Right atrium auricular region (tissue), 2 donors: ENCODE data around the gene AIG1. TPM values are rescaled to one million over a fixed set of nuclear protein-coding genes. Genes with fewer than 3 reads are reported as not detected.

Experiments used
- DNase-seq: peaks from one replicate; pipeline ENCODE4 v3.0.0-alpha.2; 2019; ENCODE audit warnings: low spot score
- H3K27ac ChIP-seq, 2 donors: fragments of 200-600 bp; sonication (generic); 1 replicate in 1 of 2; 2 replicates in 1 of 2; pipeline ENCODE4 v1.5.1; 2016 to 2019
- H3K27me3 ChIP-seq, 2 donors: fragments of 200-600 bp; sonication (generic); one replicate each; pipeline versions ENCODE4 v1.5.1 to v1.6.0; 2017 to 2019
- H3K36me3 ChIP-seq: fragments of 200-600 bp; sonication (generic); one replicate; pipeline ENCODE4 v1.5.1; 2016
- H3K4me1 ChIP-seq, 2 donors: fragments of 200-600 bp; sonication (generic); one replicate each; pipeline versions ENCODE4 v1.5.1 to v1.6.0; 2017 to 2019
- H3K4me3 ChIP-seq, 2 donors: fragments of 200-600 bp; sonication (generic); 1 replicate in 1 of 2; 2 replicates in 1 of 2; pipeline ENCODE4 v1.5.1; 2017 to 2019; ENCODE audit warnings: mild to moderate bottlenecking in 1 of 2, moderate library complexity in 1 of 2
- H3K9me3 ChIP-seq, 2 donors: fragments of 200-600 bp; sonication (generic); one replicate each; pipeline ENCODE4 v1.5.1; 2019
- CTCF ChIP-seq, 2 donors: fragments of 200-600 bp; sonication (generic); IDR thresholded peaks; one replicate each; pipeline ENCODE4 v1.5.1; 2019; ENCODE audit warnings: antibody characterized with exemption in 2 of 2
- total RNA-seq, 2 donors: library from RNA; depleted of rRNA; stranded (reverse); fragments of >200 nt; gene quantifications; one replicate each; pipeline ENCODE4 v1.1.0, GENCODE V29; 2016

The AIG1 gene
- total RNA-seq, 2 donors from 2014 or later, result 28.6 to 62.6 TPM

- H3K4me3 ChIP-seq, result no peak overlapping the region
Measured at GRCh38 chr6:143098054-143098671, 37.5 kb downstream of the AIG1 start.

GRCh38 chr6:143099647-143100046, 39.0 kb downstream of the AIG1 start:
- no peaks in the 10 kb centered on the region for H3K9me3 ChIP-seq
- no peak overlapping the region for H3K4me3 ChIP-seq
- TF ChIP-seq CTCF (IDR thresholded peaks at IDR 0.05), result no peak
- H3K27me3 ChIP-seq, result no peaks in the 10 kb centered on the region
- H3K4me1 ChIP-seq, result peaks cover 0 to 7% of the 10 kb centered on the region in 2 donors
- no peak overlapping the region for H3K27ac ChIP-seq
- no peak for DNase-seq
- no peaks in the 10 kb centered on the region for H3K36me3 ChIP-seq

More at GRCh38 chr6:143098054-143098671, 37.5 kb downstream of the AIG1 start:
- Histone ChIP-seq H3K27me3 (no peaks in the 10 kb centered on the region), H3K4me1 (no peaks in the 10 kb centered on the region), H3K9me3 (no peaks in the 10 kb centered on the region), H3K27ac (no peak overlapping the region), H3K36me3 (no peaks in the 10 kb centered on the region)
- TF ChIP-seq CTCF (IDR thresholded peaks at IDR 0.05), result no peak
- DNase-seq, result no peak

- Histone ChIP-seq H3K4me1 (peaks cover 0 to 7% of the 10 kb centered on the region in 2 donors), H3K36me3 (no peaks in the 10 kb centered on the region), H3K27me3 (no peaks in the 10 kb centered on the region), H3K27ac (no peak overlapping the region), H3K4me3 (no peak overlapping the region), H3K9me3 (no peaks in the 10 kb centered on the region)
- TF ChIP-seq CTCF (IDR thresholded peaks at IDR 0.05), result no peak
- DNase-seq, result no peak
Measured at GRCh38 chr6:143100429-143100828, 39.7 kb downstream of the AIG1 start.

GRCh38 chr6:143103916-143104315, 43.2 kb downstream of the AIG1 start:
- TF ChIP-seq CTCF (IDR thresholded peaks at IDR 0.05), result no peak
- Histone ChIP-seq H3K36me3 (no peaks in the 10 kb centered on the region), H3K27ac (no peak overlapping the region), H3K9me3 (no peaks in the 10 kb centered on the region), H3K4me1 (peaks cover 0 to 7% of the 10 kb centered on the region in 2 donors), H3K27me3 (no peaks in the 10 kb centered on the region), H3K4me3 (no peak overlapping the region)
- DNase-seq, result no peak

- Histone ChIP-seq H3K27ac (no peak overlapping the region), H3K4me3 (no peak overlapping the region), H3K27me3 (no peaks in the 10 kb centered on the region), H3K9me3 (no peaks in the 10 kb centered on the region), H3K36me3 (no peaks in the 10 kb centered on the region), H3K4me1 (peaks cover 0 to 7% of the 10 kb centered on the region in 2 donors)
- DNase-seq, result no peak
- TF ChIP-seq CTCF (IDR thresholded peaks at IDR 0.05), result no peak
Measured at GRCh38 chr6:143107440-143107839, 46.8 kb downstream of the AIG1 start.
